IMR-90 (cell line): Measurements from ENCODE around the gene GDPD5. TPM values are rescaled to one million over a fixed set of nuclear protein-coding genes. Genes with fewer than 3 reads are reported as not detected.

Experiments
- ATAC-seq: fragments of 200-7000 bp; cut with Tn5 transposase; 2 replicates; pipeline ENCODE4 v1.9.1; 2020; ENCODE audit warnings: low read depth, mild to moderate bottlenecking, moderate library complexity
- BruUV-seq: library from RNA; stranded (reverse); fragments of 400-500 nt; replicated peaks from 2 replicates; lab custom pipeline; 2021; lab: Mats Ljungman, UMichigan
- CTCF ChIA-PET: fragments of 300-600 bp; formaldehyde crosslinking; extraction: SDS; loops from one replicate; lab custom pipeline; 2021; ENCODE audit warnings: antibody characterized with exemption; lab: Yijun Ruan, JAX
- POLR2A ChIA-PET: fragments of 300-600 bp; sonication (Branson Sonifier 250); formaldehyde crosslinking; loops from one replicate; lab custom pipeline; 2022; ENCODE audit warnings: antibody characterized with exemption; ENCODE audit not compliant: unreplicated experiment; lab: Charles Lee
- DNase-seq: peaks from one replicate; pipeline ENCODE4 v3.0.0; 2013
- H2AFZ ChIP-seq: replicated peaks from 2 replicates; pipeline ENCODE3; 2013; ENCODE audit warnings: low read length, mild to moderate bottlenecking; ENCODE audit not compliant: poor library complexity
- H2AK5ac ChIP-seq: 2 replicates; pipeline ENCODE4 v1.6.1; 2013; ENCODE audit warnings: low read depth, low read length, inconsistent platforms
- H2AK9ac ChIP-seq: replicated peaks from 2 replicates; pipeline ENCODE3; 2013; ENCODE audit warnings: mild to moderate bottlenecking, low read depth, low read length, moderate library complexity; ENCODE audit not compliant: poor library complexity
- H2BK120ac ChIP-seq: 2 replicates; pipeline ENCODE4 v1.6.1; 2013; ENCODE audit warnings: low read depth, low read length, inconsistent platforms
- H2BK15ac ChIP-seq: 3 replicates; pipeline ENCODE4 v1.6.1; 2013; ENCODE audit warnings: low read depth, low read length, inconsistent platforms
- H2BK20ac ChIP-seq: 2 replicates; pipeline ENCODE4 v1.6.1; 2013; ENCODE audit warnings: low read depth, mild to moderate bottlenecking, inconsistent platforms, low read length, moderate library complexity
- H2BK5ac ChIP-seq: 2 replicates; pipeline ENCODE4 v1.6.1; 2013; ENCODE audit warnings: mild to moderate bottlenecking, low read depth, low read length, inconsistent platforms; ENCODE audit not compliant: poor library complexity, severe bottlenecking
- H3K14ac ChIP-seq: replicated peaks from 2 replicates; pipeline ENCODE4 v1.6.1; 2013; ENCODE audit warnings: low read depth, low read length, inconsistent platforms
- H3K18ac ChIP-seq: 2 replicates; pipeline ENCODE4 v1.6.1; 2013; ENCODE audit warnings: low read depth, low read length, control low read depth
- H3K23ac ChIP-seq: 2 replicates; pipeline ENCODE4 v1.6.1; 2013; ENCODE audit warnings: low read depth, low read length, inconsistent platforms
- H3K27ac ChIP-seq: 2 replicates; pipeline ENCODE4 v1.5.1; 2013; ENCODE audit warnings: mild to moderate bottlenecking, control low read depth, low read length; ENCODE audit not compliant: insufficient read depth
- H3K27me3 ChIP-seq: 2 replicates; pipeline ENCODE4 v1.6.1; 2013; ENCODE audit warnings: low read length; ENCODE audit not compliant: control insufficient read depth, insufficient read depth
- H3K36me3 ChIP-seq: 2 replicates; pipeline ENCODE4 v1.6.1; 2013; ENCODE audit warnings: low read length, mixed read lengths; ENCODE audit not compliant: control insufficient read depth, insufficient read depth
- H3K4ac ChIP-seq: 2 replicates; pipeline ENCODE4 v1.6.1; 2013; ENCODE audit warnings: low read depth, low read length, inconsistent platforms
- H3K4me1 ChIP-seq: 2 replicates; pipeline ENCODE4 v1.6.1; 2013; ENCODE audit warnings: low read length, mixed read lengths; ENCODE audit not compliant: control insufficient read depth, insufficient read depth
- H3K4me2 ChIP-seq: 2 replicates; pipeline ENCODE4 v1.6.1; 2013; ENCODE audit warnings: low read depth, mild to moderate bottlenecking, control low read depth, low read length, moderate library complexity
- H3K4me3 ChIP-seq: 2 replicates; pipeline ENCODE4 v1.5.1; 2013; ENCODE audit warnings: low read depth, mild to moderate bottlenecking, control low read depth, low read length, moderate library complexity; ENCODE audit not compliant: insufficient read depth
- H3K56ac ChIP-seq: 2 replicates; pipeline ENCODE4 v1.6.1; 2013; ENCODE audit warnings: low read length, inconsistent platforms; ENCODE audit not compliant: insufficient read depth; ENCODE audit errors: extremely low read depth
- H3K79me1 ChIP-seq, 2 experiments: 2 replicates each; pipeline ENCODE4 v1.6.1; 2013; ENCODE audit warnings: low read length in 2 of 2, inconsistent platforms in 1 of 2, low read depth in 1 of 2
- H3K9ac ChIP-seq: 2 replicates; pipeline ENCODE4 v1.6.1; 2013; ENCODE audit warnings: low read depth, low read length, control low read depth
- H3K9me1 ChIP-seq: 2 replicates; pipeline ENCODE4 v1.6.1; 2013; ENCODE audit warnings: low read length, inconsistent platforms; ENCODE audit not compliant: insufficient read depth
- H3K9me3 ChIP-seq: 2 replicates; pipeline ENCODE4 v1.6.1; 2013; ENCODE audit warnings: low read length; ENCODE audit not compliant: control insufficient read depth, insufficient read depth
- H4K20me1 ChIP-seq: 2 replicates; pipeline ENCODE4 v1.6.1; 2013; ENCODE audit warnings: low read length, inconsistent platforms; ENCODE audit not compliant: insufficient read depth
- H4K5ac ChIP-seq: 2 replicates; pipeline ENCODE4 v1.6.1; 2013; ENCODE audit warnings: mild to moderate bottlenecking, low read depth, low read length, control low read depth
- H4K8ac ChIP-seq, 2 experiments: 2 replicates each; pipeline ENCODE4 v1.6.1; 2013; ENCODE audit warnings: low read depth in 2 of 2, low read length in 2 of 2, control low read depth in 1 of 2, inconsistent platforms in 1 of 2
- H4K91ac ChIP-seq: 2 replicates; pipeline ENCODE4 v1.6.1; 2013; ENCODE audit warnings: low read depth, low read length, inconsistent platforms; ENCODE audit not compliant: insufficient read depth
- CEBPB ChIP-seq: IDR thresholded peaks from 2 replicates; pipeline ENCODE4 v1.6.1; 2012; ENCODE audit warnings: low read depth, low read length, improper control_type of control experiment
- NFE2L2 ChIP-seq: fragments of 150-350 bp; IDR thresholded peaks from 2 replicates; pipeline ENCODE4 v1.6.1; 2016; ENCODE audit warnings: low read depth, mild to moderate bottlenecking, low read length
- WGBS, 2 experiments: methylation state at CpG; one replicate each; pipeline versions ENCODE4 v1.1.5 to v1.1.7; 2013; ENCODE audit warnings: missing lambda C conversion rate in 2 of 2; ENCODE audit not compliant: insufficient read length in 1 of 2; ENCODE audit errors: extremely low coverage in 2 of 2; 5-methylcytosine and 5-hydroxymethylcytosine counted together
- dilution Hi-C: fragments of 300-500 bp; cut with HindIII; formaldehyde crosslinking; loops from one replicate; pipeline ENCODE4 v1.14.3; 2018; ENCODE audit warnings: low sequenced_read_pairs; ENCODE audit not compliant: unreplicated experiment
- in situ Hi-C: fragments of 300-500 bp; cut with MboI; formaldehyde crosslinking; loops from 3 replicates; pipeline ENCODE4 v1.14.3; 2019; ENCODE audit warnings: low sequenced_read_pairs, inconsistent platforms, mixed read lengths
- intact Hi-C: fragments of 100-400 bp; cut with micrococcal nuclease; formaldehyde crosslinking; loops from 2 replicates; pipeline ENCODE4 v1.10.0; 2022
- polyA plus RNA-seq, 3 experiments: library from polyadenylated mRNA; depleted of rRNA; stranded (reverse); fragments of >200 nt; gene quantifications; 2 replicates each; pipeline ENCODE4 v1.2.3, GENCODE V29; 2012; ENCODE audit warnings: low replicate concordance in 1 of 3
- total RNA-seq: library from RNA; depleted of rRNA; stranded (reverse); fragments of >200 nt; gene quantifications from 2 replicates; pipeline ENCODE4 v1.2.3, GENCODE V29; 2012

GDPD5 gene
- total and polyA plus RNA-seq, 2 of the 4 experiments (the other 2 are of a cell fraction) = 2.0 to 7.9 TPM

DNA sequence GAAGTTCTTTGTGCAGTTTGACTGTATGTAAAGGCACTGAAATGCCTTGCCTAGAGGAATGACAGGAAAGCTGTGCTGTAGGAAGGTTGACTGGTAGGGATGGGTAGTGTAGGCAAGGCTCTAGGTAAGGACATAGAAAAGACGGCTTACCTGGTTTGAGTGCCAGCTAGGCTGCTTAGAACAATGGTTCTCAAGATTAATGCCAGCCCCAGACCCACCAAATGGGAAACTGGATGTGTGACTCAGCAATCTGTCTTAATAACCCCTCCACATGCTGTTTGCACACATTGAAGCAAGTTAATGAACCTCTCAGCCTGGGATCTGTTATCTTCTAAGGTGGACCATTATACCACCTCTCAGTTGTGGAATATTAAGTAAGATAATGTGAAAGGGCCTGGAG lies 122.7 kb downstream of the GDPD5 start:
- no peak overlapping the region for H3K27ac ChIP-seq
- H2BK5ac ChIP-seq = no peak overlapping the region
- no peaks in the 10 kb centered on the region for H3K27me3 ChIP-seq
- H4K5ac ChIP-seq = no peak overlapping the region
- ATAC-seq = no peak
- peaks cover 58% of the 10 kb centered on the region for H3K36me3 ChIP-seq
- peaks cover 86% of the 10 kb centered on the region for H4K20me1 ChIP-seq
- ChIA-PET POLR2A (no interaction called here), CTCF (no interaction called here)
- dilution Hi-C loops = no loop called here
- in situ Hi-C loops = no loop called here
- H2AFZ ChIP-seq = no peak overlapping the region
- H3K9me1 ChIP-seq = peaks cover 6% of the 10 kb centered on the region; the same call in 1 of the 2 replicates
- H2BK20ac ChIP-seq = no peak overlapping the region
- no peak overlapping the region for H3K4me2 ChIP-seq
- no peak overlapping the region for H2BK120ac ChIP-seq
- no peak overlapping the region for H2AK9ac ChIP-seq
- H3K4me3 ChIP-seq = no peak overlapping the region
- TF ChIP-seq NFE2L2 (peak; percentile 35; the same call in 1 of the 2 replicates), CEBPB (no peak)
- no peak overlapping the region for H3K14ac ChIP-seq
- DNase-seq = no peak
- peak overlapping the region; percentile 61; the same call in 1 of the 2 replicates for H3K23ac ChIP-seq
- H3K79me1 ChIP-seq = peaks cover 14 to 59% of the 10 kb centered on the region in 2 experiments
- BruUV-seq = no TSS peak
- no peak overlapping the region for H4K91ac ChIP-seq
- H3K18ac ChIP-seq = no peak overlapping the region
- H3K56ac ChIP-seq = no peak overlapping the region
- no peak overlapping the region for H3K4ac ChIP-seq
- no peak overlapping the region for H4K8ac ChIP-seq
- H2AK5ac ChIP-seq = no peak overlapping the region
- intact Hi-C loops = no loop called here
- H3K4me1 ChIP-seq = peaks cover 5% of the 10 kb centered on the region
- no CpG with 5 or more reads among the region's 1 CpG for WGBS, 2 experiments
- peak overlapping the region; percentile 11 for H3K9ac ChIP-seq
- no peaks in the 10 kb centered on the region for H3K9me3 ChIP-seq
- no peak overlapping the region for H2BK15ac ChIP-seq
